Keratinocyte (primary cell): ENCODE results near the gene SMIM23. TPM values are rescaled to one million over a fixed set of nuclear protein-coding genes. Genes with fewer than 3 reads are reported as not detected.
"Not testable (repeated sequence)": the region's sequence is repeated elsewhere in the genome, so short reads cannot be mapped to it uniquely, and the experiment has no call there.

Experiments
- DNase-seq: peaks from one replicate; pipeline ENCODE4 v3.0.0-alpha.2; 2011; ENCODE audit warnings: low read depth, missing footprints, low spot score
- FAIRE-seq: peaks from 2 replicates; lab custom pipeline; 2011; peaks lifted over from hg19 to GRCh38; lab: Jason Lieb, UNC
- H2AFZ ChIP-seq: 2 replicates; pipeline ENCODE4 v1.6.0; 2012; ENCODE audit warnings: low read length, control low read depth, inconsistent platforms; ENCODE audit not compliant: control insufficient read depth
- H3K27ac ChIP-seq: 2 replicates; pipeline ENCODE4 v1.5.1; 2011; ENCODE audit warnings: low read length; ENCODE audit not compliant: control insufficient read depth, insufficient read depth
- H3K27me3 ChIP-seq: 3 replicates; pipeline ENCODE4 v1.6.0; 2011; ENCODE audit warnings: low read length; ENCODE audit not compliant: control insufficient read depth, insufficient read depth; ENCODE audit errors: extremely low read depth
- H3K36me3 ChIP-seq, 2 experiments: 2 replicates in 1 of 2; 3 replicates in 1 of 2; pipeline ENCODE4 v1.5.1; 2011; ENCODE audit warnings: low read length in 2 of 2, mild to moderate bottlenecking in 1 of 2; ENCODE audit not compliant: control insufficient read depth in 2 of 2, insufficient read depth in 2 of 2; ENCODE audit errors: extremely low read depth in 1 of 2
- H3K4me1 ChIP-seq: 3 replicates; pipeline ENCODE4 v1.5.1; 2011; ENCODE audit warnings: low read length; ENCODE audit not compliant: control insufficient read depth, insufficient read depth; ENCODE audit errors: extremely low read depth
- H3K4me2 ChIP-seq: 3 replicates; pipeline ENCODE4 v1.6.0; 2011; ENCODE audit warnings: low read depth, low read length; ENCODE audit not compliant: control insufficient read depth, insufficient read depth; ENCODE audit errors: extremely low read depth
- H3K4me3 ChIP-seq, 3 experiments: fragments of 200-600 bp in 1 of 3; sonication (generic) in 1 of 3; 2 replicates in 2 of 3; 3 replicates in 1 of 3; pipeline ENCODE4 v1.5.1; 2011 to 2016; ENCODE audit warnings: low read length in 3 of 3, mild to moderate bottlenecking in 3 of 3, control low read depth in 2 of 3, inconsistent platforms in 1 of 3, low read depth in 1 of 3, mixed read lengths in 1 of 3, mixed run types in 1 of 3, moderate library complexity in 1 of 3; ENCODE audit not compliant: control insufficient read depth in 2 of 3, insufficient read depth in 2 of 3; ENCODE audit errors: extremely low read depth in 1 of 3
- H3K79me2 ChIP-seq: 2 replicates; pipeline ENCODE4 v1.6.0; 2012; ENCODE audit warnings: low read length; ENCODE audit not compliant: control insufficient read depth, insufficient read depth
- H3K9ac ChIP-seq: 3 replicates; pipeline ENCODE4 v1.6.0; 2011; ENCODE audit warnings: low read length; ENCODE audit not compliant: control insufficient read depth, insufficient read depth; ENCODE audit errors: extremely low read depth
- H3K9me1 ChIP-seq: 3 replicates; pipeline ENCODE4 v1.6.0; 2011; ENCODE audit warnings: low read length; ENCODE audit not compliant: control insufficient read depth, insufficient read depth; ENCODE audit errors: extremely low read depth
- H3K9me3 ChIP-seq: 2 replicates; pipeline ENCODE4 v1.5.1; 2012; ENCODE audit warnings: low read depth, low read length; ENCODE audit not compliant: control insufficient read depth
- H4K20me1 ChIP-seq: 3 replicates; pipeline ENCODE4 v1.6.0; 2011; ENCODE audit warnings: low read length; ENCODE audit not compliant: control insufficient read depth, insufficient read depth; ENCODE audit errors: extremely low read depth
- CTCF ChIP-seq, 3 experiments: IDR thresholded peaks in 1 of 3; conservative IDR thresholded peaks in 1 of 3; optimal IDR thresholded peaks in 1 of 3; 2 replicates in 2 of 3; 3 replicates in 1 of 3; pipeline versions ENCODE3 to v1.5.1; 2011; ENCODE audit warnings: low read length in 3 of 3, mild to moderate bottlenecking in 3 of 3, moderate library complexity in 2 of 3, control low read depth in 1 of 3, inconsistent platforms in 1 of 3; ENCODE audit not compliant: insufficient read depth in 2 of 3; ENCODE audit errors: extremely low read depth in 1 of 3
- EZH2 ChIP-seq: IDR thresholded peaks from one replicate; pipeline ENCODE4 v1.6.1; 2012; ENCODE audit warnings: inconsistent platforms, mild to moderate bottlenecking, low read length, moderate library complexity
- dilution Hi-C: fragments of 300-500 bp; cut with MboI; formaldehyde crosslinking; loops from one replicate; pipeline ENCODE4 v1.7.0; 2020; ENCODE audit warnings: low sequenced_read_pairs; ENCODE audit not compliant: extremely low pct_ligation_motif_present
- polyA plus RNA-seq, 5 experiments: library from polyadenylated mRNA; depleted of rRNA in 3 of 5; stranded (reverse) in 3 of 5; stranded (forward) in 1 of 5; unstranded in 1 of 5; fragments of >200 nt; gene quantifications; 1 replicate in 1 of 5; 2 replicates in 3 of 5; 3 replicates in 1 of 5; pipeline versions ENCODE4 v1.2.1 to v1.2.3, GENCODE V29; 2011 to 2012; ENCODE audit warnings: missing spikeins in 2 of 5, low read depth in 1 of 5, low replicate concordance in 1 of 5

The SMIM23 gene
- polyA plus RNA-seq, 1 donor (not counting 4 experiments of a cell fraction or from before 2014, with no cell fraction given), result not detected

GRCh38 chr5:171776213-171776612 is 9.4 kb upstream of the SMIM23 start:
- Histone ChIP-seq H3K9me3 (no peaks in the 10 kb centered on the region), H3K9me1 (no peaks in the 10 kb centered on the region), H3K4me3 (no peak overlapping the region), H4K20me1 (no peaks in the 10 kb centered on the region), H3K27me3 (no peaks in the 10 kb centered on the region), H3K79me2 (no peaks in the 10 kb centered on the region), H3K4me2 (no peak overlapping the region), H3K4me1 (no peaks in the 10 kb centered on the region), H2AFZ (no peak overlapping the region), H3K9ac (no peak overlapping the region), H3K27ac (no peak overlapping the region), H3K36me3 (no peaks in the 10 kb centered on the region)
- no peak for DNase-seq
- TF ChIP-seq CTCF (optimal IDR thresholded peaks at IDR 0.05 in 1 of 3, IDR thresholded peaks at IDR 0.05 in 1 of 3, conservative IDR thresholded peaks at IDR 0.05 in 1 of 3; ENCODE audit: extremely low read depth in 1 of 3, insufficient read depth in 2 of 3, low read length in 3 of 3) (no peak), EZH2 (no peak)
- dilution Hi-C loops, result no loop called here
- no peak for FAIRE-seq

- Histone ChIP-seq H3K36me3 (no peaks in the 10 kb centered on the region), H3K4me3 (no peak overlapping the region), H3K79me2 (no peaks in the 10 kb centered on the region), H4K20me1 (no peaks in the 10 kb centered on the region), H3K27ac (no peak overlapping the region), H3K4me2 (no peak overlapping the region), H3K9ac (no peak overlapping the region), H3K27me3 (no peaks in the 10 kb centered on the region), H3K9me1 (no peaks in the 10 kb centered on the region), H2AFZ (no peak overlapping the region), H3K9me3 (no peaks in the 10 kb centered on the region), H3K4me1 (no peaks in the 10 kb centered on the region)
- TF ChIP-seq CTCF (optimal IDR thresholded peaks at IDR 0.05 in 1 of 3, IDR thresholded peaks at IDR 0.05 in 1 of 3, conservative IDR thresholded peaks at IDR 0.05 in 1 of 3; ENCODE audit: extremely low read depth in 1 of 3, insufficient read depth in 2 of 3, low read length in 3 of 3), result no peak
- TF ChIP-seq EZH2, result no peak
- DNase-seq, result no peak
- dilution Hi-C loops, result no loop called here
- FAIRE-seq, result no peak
Measured at GRCh38 chr5:171776770-171777759, 8.6 kb upstream of the SMIM23 start.

GRCh38 chr5:171781744-171782143 is 3.9 kb upstream of the SMIM23 start:
- dilution Hi-C loops, result not testable (repeated sequence)

More at GRCh38 chr5:171781744-171782143, 3.9 kb upstream of the SMIM23 start:
- FAIRE-seq, H3K9me1 ChIP-seq, H3K36me3 ChIP-seq, H3K27ac ChIP-seq, H3K79me2 ChIP-seq, H3K9me3 ChIP-seq, H3K27me3 ChIP-seq, H3K4me2 ChIP-seq, H3K9ac ChIP-seq, H4K20me1 ChIP-seq, H2AFZ ChIP-seq, H3K4me1 ChIP-seq, H3K4me3 ChIP-seq, DNase-seq: not testable (repeated sequence)
